NK-92 (cell line): ENCODE results near the gene SDK1.
"Not testable (repeated sequence)": the region's sequence is repeated elsewhere in the genome, so short reads cannot be mapped to it uniquely, and the experiment has no call there.

Source experiments
- DNase-seq: peaks from one replicate; lab custom pipeline; 2025; ENCODE audit not compliant: unreplicated experiment; lab: John Stamatoyannopoulos, UW

The SDK1 gene

GRCh38 chr7:4234498-4234855 is 933.4 kb downstream of the SDK1 start:
- DNase-seq, result no peak

- DNase-seq, result no peak
These were observed 933.8 kb downstream of the SDK1 start for GRCh38 chr7:4234886-4235285.

GRCh38 chr7:4235596-4235995 is 934.5 kb downstream of the SDK1 start:
- DNase-seq, result no peak

- DNase-seq, result no peak
These were observed 935.3 kb downstream of the SDK1 start for GRCh38 chr7:4236389-4236788.

GRCh38 chr7:4236873-4237272 is 935.8 kb downstream of the SDK1 start:
- not testable (repeated sequence) for DNase-seq

- no peak for DNase-seq
These were observed 936.5 kb downstream of the SDK1 start for GRCh38 chr7:4237296-4238235.

GRCh38 chr7:4238861-4239260 is 937.8 kb downstream of the SDK1 start:
- DNase-seq, result no peak

GRCh38 chr7:4240042-4240441 is 939.0 kb downstream of the SDK1 start:
- no peak for DNase-seq

GRCh38 chr7:4240520-4241303 is 939.7 kb downstream of the SDK1 start:
- DNase-seq, result no peak

GRCh38 chr7:4241304-4241612 is 940.2 kb downstream of the SDK1 start:
- DNase-seq, result no peak

GRCh38 chr7:4241791-4242190 is 940.7 kb downstream of the SDK1 start:
- DNase-seq, result no peak

- DNase-seq, result no peak
These were observed 941.7 kb downstream of the SDK1 start for GRCh38 chr7:4242706-4243105.

GRCh38 chr7:4244041-4244440 is 943.0 kb downstream of the SDK1 start:
- no peak for DNase-seq

- no peak for DNase-seq
These were observed 943.6 kb downstream of the SDK1 start for GRCh38 chr7:4244635-4245034.

- no peak for DNase-seq
These were observed 944.2 kb downstream of the SDK1 start for GRCh38 chr7:4245135-4245865.

GRCh38 chr7:4245866-4246470 is 944.9 kb downstream of the SDK1 start:
- no peak for DNase-seq

- DNase-seq, result no peak
These were observed 945.5 kb downstream of the SDK1 start for GRCh38 chr7:4246536-4246935.

GRCh38 chr7:4247106-4247876 is 946.2 kb downstream of the SDK1 start:
- DNase-seq, result no peak

GRCh38 chr7:4248295-4248694 is 947.2 kb downstream of the SDK1 start:
- no peak for DNase-seq

- no peak for DNase-seq
These were observed 948.2 kb downstream of the SDK1 start for GRCh38 chr7:4249241-4249640.

- DNase-seq, result no peak
These were observed 954.3 kb downstream of the SDK1 start for GRCh38 chr7:4255336-4255735.
